Measurements from ENCODE around the gene DLGAP1. TPM values are rescaled to one million over a fixed set of nuclear protein-coding genes. Genes with fewer than 3 reads are reported as not detected.

DLGAP1 gene
- total and polyA plus RNA-seq, 4 donors, result 0.06 to 1.2 (median 0.17) TPM; not detected in 1

GRCh38 chr18:3921826-3922225 is 533.3 kb downstream of the DLGAP1 start (continued):
- TF ChIP-seq REST (IDR thresholded peaks at IDR 0.05) (no peak), TAF1 (conservative IDR thresholded peaks at IDR 0.05) (no peak), YY1 (IDR thresholded peaks at IDR 0.05) (no peak), GABPA (IDR thresholded peaks at IDR 0.05 in 1 of 2, conservative IDR thresholded peaks at IDR 0.05 in 1 of 2) (no peak), EGR1 (IDR thresholded peaks at IDR 0.05; ENCODE audit: low read depth in 2 of 2) (no peak), RAD21 (IDR thresholded peaks at IDR 0.05) (no peak), FOXA2 (IDR thresholded peaks at IDR 0.05) (no peak)

- Histone ChIP-seq H3K27ac (ENCODE audit: low read depth in 1 of 2, low read length in 2 of 2) (no peak overlapping the region), H3K4me3 (ENCODE audit: low read depth in 1 of 3, low read length in 3 of 3) (no peak overlapping the region), H3K9ac (ENCODE audit: low read depth in 1 of 2, low read length in 2 of 2) (no peak overlapping the region), H3K4me1 (ENCODE audit: control insufficient read depth in 4 of 4, insufficient read depth in 4 of 4, low read length in 3 of 4) (no peaks in the 10 kb centered on the region), H3K27me3 (ENCODE audit: control insufficient read depth in 4 of 4, insufficient read depth in 4 of 4, low read length in 3 of 4) (peaks cover 0 to 5% (median 0%) of the 10 kb centered on the region in 4 donors), H3K9me3 (ENCODE audit: control insufficient read depth in 4 of 4, low read length in 3 of 4) (no peaks in the 10 kb centered on the region), H3K36me3 (ENCODE audit: control insufficient read depth in 4 of 4, insufficient read depth in 3 of 4, low read depth in 1 of 4, low read length in 3 of 4) (no peaks in the 10 kb centered on the region)
- TF ChIP-seq RXRA (IDR thresholded peaks at IDR 0.05) (no peak), SP1 (IDR thresholded peaks at IDR 0.05) (no peak), GABPA (IDR thresholded peaks at IDR 0.05 in 1 of 2, conservative IDR thresholded peaks at IDR 0.05 in 1 of 2) (no peak), ATF3 (IDR thresholded peaks at IDR 0.05) (no peak), HNF4A (conservative IDR thresholded peaks at IDR 0.05) (no peak), NR2F2 (IDR thresholded peaks at IDR 0.05) (no peak), CTCF (IDR thresholded peaks at IDR 0.05; ENCODE audit: low read depth, low read length, missing input control) (no peak), ZBTB33 (IDR thresholded peaks at IDR 0.05) (no peak), FOXA1 (IDR thresholded peaks at IDR 0.05) (no peak), YY1 (IDR thresholded peaks at IDR 0.05) (no peak), EGR1 (IDR thresholded peaks at IDR 0.05; ENCODE audit: low read depth in 2 of 2) (no peak), MAX (IDR thresholded peaks at IDR 0.05) (no peak), REST (IDR thresholded peaks at IDR 0.05) (no peak), RAD21 (IDR thresholded peaks at IDR 0.05) (no peak), JUND (IDR thresholded peaks at IDR 0.05) (no peak), TAF1 (conservative IDR thresholded peaks at IDR 0.05) (no peak), FOXA2 (IDR thresholded peaks at IDR 0.05) (no peak), HNF4G (IDR thresholded peaks at IDR 0.05) (no peak)
- DNase-seq (ENCODE audit: low spot score), result no peak
- WGBS, result 83% methylated on average over 2 of the region's 2 CpGs
Observed at GRCh38 chr18:3920832-3921231, 534.3 kb downstream of the DLGAP1 start.

Data from liver (tissue), 9 donors.